Stimulated activated CD4-positive, alpha-beta T cell treated with anti-CD3 and anti-CD28 coated beads, Interleukin-1b, Interleukin-23, amount 100 ng/mL, for 4 hours (primary cell): ENCODE measurements around the gene CYLC2.

Experiments used
- DNase-seq, 2 donors: peaks; one replicate each; pipeline ENCODE4 v3.0.0-alpha.2; 2020; ENCODE audit warnings: low read depth in 2 of 2

Gene CYLC2, protein sequence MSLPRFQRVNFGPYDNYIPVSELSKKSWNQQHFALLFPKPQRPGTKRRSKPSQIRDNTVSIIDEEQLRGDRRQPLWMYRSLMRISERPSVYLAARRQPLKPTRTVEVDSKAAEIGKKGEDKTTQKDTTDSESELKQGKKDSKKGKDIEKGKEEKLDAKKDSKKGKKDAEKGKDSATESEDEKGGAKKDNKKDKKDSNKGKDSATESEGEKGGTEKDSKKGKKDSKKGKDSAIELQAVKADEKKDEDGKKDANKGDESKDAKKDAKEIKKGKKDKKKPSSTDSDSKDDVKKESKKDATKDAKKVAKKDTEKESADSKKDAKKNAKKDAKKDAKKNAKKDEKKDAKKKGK

DNA sequence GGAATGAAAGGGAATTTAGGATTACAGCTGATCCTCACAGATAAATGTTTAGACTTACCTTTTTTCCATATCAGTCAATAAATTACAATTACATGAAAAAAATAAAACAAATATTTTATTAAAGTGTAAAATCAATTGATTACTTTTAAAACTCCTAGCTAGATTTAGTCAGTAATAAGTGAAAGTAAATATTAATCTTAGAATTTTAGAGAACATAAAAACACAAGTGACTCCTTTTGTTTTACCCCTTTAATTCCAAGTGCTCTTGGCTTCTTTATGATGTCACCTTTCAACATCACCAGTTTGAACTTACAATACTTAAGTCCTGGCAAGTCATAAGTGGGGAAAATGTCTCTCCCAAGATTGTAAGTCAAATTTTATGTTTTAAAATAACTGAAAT, at the start of gene CYLC2:
CYLC2 (plus strand) TSS at position 301 of the 400 bp plus-strand sequence; CDS start at position 349, 48 bp downstream.
- DNase-seq, result no peak

DNA sequence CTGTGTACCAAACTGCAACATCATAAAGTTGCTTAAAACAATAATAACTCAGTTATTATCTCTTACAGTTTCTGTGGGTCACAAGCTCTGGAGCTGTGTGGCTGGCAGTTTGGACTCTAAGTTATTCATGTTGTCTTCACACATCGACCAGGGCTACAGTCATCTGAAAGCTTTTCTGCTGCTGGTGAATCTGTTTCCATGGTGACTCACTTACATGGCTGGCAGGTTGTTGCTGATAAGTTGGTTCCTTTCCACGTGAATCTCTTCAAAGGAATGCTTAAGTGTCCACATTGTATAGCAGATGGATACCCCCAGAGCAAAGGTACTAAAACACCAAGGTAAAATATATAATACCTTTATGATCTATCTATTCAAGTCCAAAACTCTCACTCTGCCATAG, 44.8 kb upstream of the CYLC2 start:
- DNase-seq, result no peak

DNA sequence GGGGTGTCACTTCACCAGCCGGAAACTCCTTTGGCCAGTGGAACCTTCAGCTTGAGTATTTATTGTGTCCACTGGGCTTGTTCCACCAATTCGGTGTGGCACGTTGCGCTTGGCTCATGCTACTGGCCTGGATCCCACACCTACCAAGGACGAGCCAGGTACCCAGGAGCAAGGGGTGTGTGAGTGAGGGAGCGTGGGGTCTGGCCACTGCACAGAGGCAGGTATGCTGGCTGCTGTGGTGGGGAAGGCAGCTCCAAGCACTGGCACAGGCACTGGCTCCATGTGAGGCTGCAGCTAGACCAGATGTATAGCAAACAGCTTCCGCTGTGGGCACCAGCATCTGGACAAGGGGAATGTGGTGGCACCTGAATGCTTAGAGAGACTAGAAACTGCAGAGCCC, 28.1 kb upstream of the CYLC2 start:
- DNase-seq, result no peak

DNA sequence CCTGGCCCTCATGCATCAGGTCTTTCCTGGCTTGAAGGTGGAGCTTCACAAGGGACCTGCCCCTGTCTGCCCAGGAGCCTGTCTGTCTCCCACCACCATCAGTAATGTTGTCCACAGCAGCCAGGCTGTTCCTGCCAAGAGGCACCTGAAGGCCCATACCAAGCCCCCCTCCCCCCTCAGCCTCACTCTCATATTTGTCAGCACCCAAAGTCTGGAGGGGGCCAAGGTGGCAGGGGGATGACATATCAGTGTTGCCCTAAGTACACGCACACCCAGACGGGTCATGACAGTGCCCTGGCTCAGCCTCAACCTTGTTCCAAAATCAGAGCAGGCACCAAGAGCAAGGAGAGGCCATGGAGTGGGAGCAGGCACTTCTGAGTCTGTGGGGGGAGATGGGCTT, 27.2 kb upstream of the CYLC2 start:
- DNase-seq, result no peak

DNA sequence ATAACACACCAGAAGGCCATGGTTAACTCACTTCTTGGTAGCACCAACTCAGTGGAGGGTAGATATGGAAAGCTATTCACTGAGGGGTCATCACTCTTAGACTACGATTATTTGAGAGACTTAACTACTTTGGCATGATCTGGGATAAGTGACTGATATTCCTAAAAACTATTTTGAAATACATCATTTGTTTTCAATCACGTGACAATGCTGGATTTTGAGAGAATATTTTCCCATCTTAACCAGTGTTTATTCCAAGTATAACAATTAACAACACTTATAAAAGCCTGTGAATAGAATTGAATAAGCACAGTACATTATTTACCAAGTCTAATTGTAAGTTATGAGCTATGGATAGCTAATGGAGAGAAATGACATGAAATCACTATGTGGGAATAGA, 22.4 kb upstream of the CYLC2 start:
- no peak for DNase-seq

DNA sequence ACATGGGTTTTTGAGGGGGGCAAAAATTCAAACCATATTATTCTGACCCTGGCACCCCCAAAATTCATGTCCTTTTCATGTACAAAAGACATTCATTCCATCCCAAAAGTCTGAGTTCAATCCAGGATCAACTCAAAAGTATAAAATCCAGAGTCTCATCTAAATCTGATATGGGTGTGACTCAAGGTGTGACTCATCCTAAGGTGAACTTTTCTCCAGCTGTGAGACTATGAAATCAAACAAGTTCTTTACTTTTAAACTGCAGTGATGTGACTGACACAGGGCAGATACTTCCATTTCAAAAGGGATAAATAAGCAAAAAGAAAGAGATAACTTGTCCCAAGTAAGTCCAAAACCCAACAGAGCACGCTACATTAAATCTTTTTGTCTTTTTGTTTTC, 20.6 kb upstream of the CYLC2 start:
- no peak for DNase-seq

DNA sequence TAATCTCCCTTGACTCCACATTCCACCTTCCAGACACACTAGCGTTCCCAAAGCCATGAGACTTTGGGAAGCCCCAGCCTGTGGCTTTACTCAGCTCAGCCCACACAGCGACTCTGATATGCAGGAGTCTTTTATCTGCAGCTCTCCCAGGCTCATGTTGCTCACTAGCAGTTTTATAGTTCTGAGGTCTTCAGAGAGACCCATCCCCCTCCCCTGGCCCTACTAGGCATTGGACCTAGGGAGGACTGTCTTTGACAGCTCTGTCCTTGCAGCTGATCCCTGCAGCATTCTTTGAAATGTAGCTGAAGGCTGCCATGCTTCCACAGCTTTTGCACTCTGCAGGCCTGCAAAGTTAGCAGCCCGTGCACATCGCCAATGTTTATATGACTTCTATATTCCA, 19.9 kb upstream of the CYLC2 start:
- DNase-seq, result no peak

DNA sequence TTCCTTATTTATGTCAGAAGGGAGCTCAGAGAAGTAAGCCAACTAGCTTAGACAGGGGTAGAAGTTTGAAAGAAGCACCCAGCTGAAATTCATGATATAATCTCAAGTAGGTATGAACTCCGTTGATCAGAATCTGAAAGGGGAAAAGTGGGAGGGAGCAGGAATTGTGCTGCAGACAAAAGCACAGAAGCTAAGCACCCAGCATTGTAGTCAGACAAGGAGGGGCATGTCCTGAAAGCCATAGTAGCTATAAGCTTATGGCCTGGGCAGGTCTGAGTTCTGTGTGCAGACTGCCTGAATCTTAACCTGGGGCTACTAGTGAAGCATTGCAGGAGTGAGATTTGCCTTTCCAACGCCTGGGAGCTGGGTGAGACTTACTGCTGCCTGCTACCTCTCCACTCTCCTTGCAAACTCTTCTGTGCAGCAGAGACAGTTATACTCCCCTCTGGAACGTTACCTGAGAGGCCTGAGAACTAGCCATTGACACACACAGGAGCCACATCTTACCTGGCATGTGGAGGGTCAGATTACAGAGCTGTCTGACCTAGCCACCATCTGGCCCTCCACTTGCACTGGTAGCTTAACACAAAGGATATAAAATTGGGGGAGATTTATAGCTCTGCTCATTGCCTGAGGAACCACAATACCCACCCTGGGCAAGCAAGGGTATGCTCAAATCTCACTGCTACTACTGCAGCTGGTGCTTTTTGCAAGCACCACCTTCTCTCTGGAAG, 9.8 kb upstream of the CYLC2 start:
- DNase-seq, result no peak

DNA sequence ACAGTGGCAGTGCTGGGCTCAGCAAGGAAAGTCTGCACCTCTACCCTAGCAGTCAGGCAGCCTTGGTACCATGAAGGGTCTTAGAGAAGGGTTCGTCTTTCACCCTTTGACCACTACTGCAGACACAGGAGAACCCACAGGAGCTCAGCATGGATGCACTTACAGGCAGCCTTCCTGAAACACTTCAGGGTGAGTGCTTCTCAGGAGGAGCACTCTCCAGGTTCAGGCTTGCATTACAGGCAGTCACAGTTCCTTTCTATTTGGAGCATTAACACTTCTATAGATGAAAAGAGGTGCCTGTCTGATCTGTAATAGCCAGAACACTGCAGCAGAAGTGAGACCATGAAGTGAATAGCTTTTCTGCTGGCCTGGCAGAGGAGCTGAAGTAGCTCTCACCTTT, 8.7 kb upstream of the CYLC2 start:
- no peak for DNase-seq

DNA sequence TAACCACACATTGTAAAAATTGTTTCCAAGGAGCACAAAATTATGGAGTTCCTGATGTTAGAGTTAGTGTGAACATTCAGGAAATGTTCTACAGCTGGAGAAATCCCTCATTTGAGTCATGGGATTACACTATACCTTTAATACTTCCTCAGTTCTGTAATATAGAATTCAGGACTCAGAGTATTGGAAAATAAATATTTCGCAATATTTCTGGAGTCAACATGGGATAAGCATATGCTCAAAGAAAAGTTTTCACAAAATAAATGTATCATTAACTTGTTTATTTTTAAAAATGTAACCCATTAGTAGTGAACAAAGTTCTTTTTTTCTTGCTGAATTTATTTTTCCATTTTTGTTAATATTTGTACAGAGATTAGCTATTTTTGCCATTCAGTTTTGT, 8.6 kb downstream of the CYLC2 start:
- DNase-seq, result no peak

DNA sequence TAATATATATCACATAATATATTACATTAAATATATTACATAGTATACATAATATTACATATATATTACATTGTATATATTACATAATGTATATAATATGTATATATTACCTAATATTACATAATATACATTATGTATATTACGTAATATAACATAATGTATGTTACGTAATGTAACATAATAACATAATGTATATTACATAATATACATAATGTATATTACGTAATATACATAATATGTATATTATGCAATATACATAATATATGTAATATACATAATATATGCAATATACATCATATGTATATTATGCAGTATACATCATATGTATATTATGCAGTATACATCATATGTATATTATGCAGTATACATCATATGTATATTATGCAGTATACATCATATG, 19.1 kb downstream of the CYLC2 start:
- DNase-seq, result no peak

DNA sequence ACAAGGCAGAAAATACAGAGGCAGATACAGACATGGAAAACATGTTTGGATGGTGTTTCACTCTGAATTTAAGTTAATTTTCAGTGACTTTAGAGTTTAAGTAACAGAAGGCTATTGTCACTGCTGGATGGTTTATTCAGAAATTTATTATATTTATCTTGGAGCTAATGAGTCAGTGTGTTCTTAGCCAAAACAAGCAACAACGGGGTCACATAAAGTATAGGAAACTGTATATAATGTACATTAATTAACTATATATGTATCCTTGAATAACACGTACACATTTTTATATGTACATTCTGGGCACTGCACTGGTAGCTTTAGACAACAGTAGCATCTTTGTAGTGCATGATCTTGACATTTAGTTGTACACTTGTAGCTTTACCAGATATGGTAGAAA, 30.7 kb downstream of the CYLC2 start:
- DNase-seq, result no peak

DNA sequence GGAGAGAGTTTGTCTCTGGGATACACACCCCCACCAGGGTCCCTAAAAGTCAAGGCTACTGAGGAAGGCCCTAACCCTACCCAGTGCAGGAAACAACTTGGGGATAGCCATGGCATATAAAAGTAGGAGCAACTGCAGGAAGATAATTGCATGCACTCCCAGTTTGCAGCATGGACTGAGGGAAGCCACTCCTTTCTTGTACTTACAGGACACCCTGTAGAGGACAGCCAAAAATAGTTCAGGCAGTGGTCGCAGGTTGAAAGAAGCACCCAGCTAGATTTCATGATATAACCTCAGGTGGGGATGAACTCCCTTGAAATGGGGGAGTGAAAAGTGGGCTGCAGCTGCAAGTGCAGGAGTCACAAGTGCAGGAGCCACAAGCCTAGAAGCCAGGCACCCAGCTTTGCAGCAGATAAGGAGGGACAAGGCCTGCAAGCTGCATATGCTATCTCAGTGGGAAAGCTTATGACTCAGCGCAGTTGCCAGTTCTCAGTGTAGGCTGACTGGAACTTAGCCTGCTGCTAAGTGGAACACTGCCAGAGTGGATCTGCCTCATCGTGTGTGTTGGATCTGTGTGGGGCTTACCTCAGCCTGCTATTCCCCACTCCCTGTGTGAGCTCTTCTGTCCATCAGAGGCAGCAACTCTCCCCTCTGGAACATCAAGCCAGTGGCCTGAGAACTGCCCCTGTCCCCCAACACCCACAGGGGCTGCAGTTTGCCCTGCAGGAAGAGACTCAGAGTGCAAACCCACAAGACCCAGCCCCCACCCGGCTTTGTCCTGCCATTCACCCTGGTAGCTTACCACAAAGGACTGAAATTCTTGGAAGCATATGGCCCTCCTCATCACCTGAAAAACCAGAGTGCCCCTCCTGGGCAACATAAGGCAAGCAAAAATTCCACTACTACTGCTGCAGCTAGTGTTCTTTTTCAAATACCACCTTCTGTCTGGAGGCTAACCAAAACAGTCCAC, 42.7 kb downstream of the CYLC2 start:
- DNase-seq, result no peak

DNA sequence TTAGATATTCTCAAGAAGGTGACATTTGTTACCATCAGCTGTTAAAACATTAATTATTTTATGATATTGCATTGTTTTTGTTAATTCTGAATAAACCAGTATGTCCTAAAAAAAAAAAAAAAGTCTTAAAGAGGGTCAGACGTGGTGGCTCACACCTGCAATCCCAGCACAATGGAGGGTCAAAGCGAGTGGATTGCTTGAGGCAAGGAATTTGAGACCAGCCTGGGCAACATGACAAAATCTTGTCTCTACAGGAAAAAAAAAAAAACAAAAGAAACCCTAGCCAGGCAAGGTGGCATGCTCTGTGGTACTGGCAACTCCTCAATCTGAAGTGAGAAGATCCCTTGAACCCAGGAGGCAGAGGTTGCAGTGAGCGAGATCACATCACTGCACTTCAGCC, 46.8 kb downstream of the CYLC2 start:
- DNase-seq, result no peak
